Measurements from ENCODE around the gene TBC1D24.

DNA sequence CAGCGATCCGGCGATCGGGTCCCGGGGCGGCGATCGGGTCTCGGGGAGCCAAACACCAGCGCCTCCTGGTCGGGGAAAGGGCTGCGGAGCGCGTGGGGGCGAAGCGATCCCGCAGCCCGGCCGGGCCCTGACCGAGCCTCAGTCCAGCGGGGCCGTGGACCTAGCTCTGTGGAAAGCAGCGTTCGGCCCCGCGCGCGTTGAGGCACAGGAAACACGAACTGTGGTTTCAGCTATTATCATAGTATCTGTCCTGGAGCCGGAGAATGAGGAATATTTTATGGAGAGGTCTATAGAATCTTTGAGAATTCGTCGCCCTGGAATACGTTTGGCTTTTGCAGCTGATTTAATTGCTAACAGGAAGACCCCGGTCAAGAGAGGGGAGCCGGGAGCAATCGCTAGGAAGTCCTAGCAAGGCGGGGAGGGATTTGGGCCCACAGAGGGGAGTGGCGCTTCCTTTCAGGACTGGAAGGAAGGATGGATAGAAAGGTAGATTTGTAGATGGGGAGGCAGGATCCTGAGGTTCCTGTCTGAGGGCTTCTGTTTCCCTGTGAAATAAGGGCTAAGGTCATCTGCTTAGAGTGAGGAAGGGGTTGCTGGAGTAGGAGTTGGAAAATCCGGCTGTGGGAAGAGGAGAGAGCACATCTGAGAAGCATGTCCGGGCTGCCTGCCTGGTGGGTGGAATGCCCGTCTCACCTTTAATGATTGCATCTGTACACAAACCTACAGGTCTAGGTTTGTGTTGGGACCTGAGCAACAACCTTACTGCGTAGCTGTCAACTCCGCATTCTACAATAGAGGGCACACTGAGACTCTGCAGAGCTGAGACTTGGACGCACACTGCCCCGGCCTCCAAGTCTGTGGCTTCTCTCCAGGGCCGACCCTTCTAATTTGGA is 44.9 kb upstream of the TBC1D24 start:
- TF ChIP-seq EP300 (IDR thresholded peaks at IDR 0.05) (no peak), POLR2AphosphoS5 (IDR thresholded peaks at IDR 0.05) (no peak), POLR2A (IDR thresholded peaks at IDR 0.05) (no peak)
- TF ChIP-seq, protein P1, sequence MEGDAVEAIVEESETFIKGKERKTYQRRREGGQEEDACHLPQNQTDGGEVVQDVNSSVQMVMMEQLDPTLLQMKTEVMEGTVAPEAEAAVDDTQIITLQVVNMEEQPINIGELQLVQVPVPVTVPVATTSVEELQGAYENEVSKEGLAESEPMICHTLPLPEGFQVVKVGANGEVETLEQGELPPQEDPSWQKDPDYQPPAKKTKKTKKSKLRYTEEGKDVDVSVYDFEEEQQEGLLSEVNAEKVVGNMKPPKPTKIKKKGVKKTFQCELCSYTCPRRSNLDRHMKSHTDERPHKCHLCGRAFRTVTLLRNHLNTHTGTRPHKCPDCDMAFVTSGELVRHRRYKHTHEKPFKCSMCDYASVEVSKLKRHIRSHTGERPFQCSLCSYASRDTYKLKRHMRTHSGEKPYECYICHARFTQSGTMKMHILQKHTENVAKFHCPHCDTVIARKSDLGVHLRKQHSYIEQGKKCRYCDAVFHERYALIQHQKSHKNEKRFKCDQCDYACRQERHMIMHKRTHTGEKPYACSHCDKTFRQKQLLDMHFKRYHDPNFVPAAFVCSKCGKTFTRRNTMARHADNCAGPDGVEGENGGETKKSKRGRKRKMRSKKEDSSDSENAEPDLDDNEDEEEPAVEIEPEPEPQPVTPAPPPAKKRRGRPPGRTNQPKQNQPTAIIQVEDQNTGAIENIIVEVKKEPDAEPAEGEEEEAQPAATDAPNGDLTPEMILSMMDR (IDR thresholded peaks at IDR 0.05) = no peak

Data from sigmoid colon (tissue), 4 donors.